K562 (cell line): ENCODE data around the gene AMFR. TPM values are rescaled to one million over a fixed set of nuclear protein-coding genes. Genes with fewer than 3 reads are reported as not detected.

Source experiments
- ETV6 ChIP-seq, 3 experiments: fragments of 150-350 bp in 1 of 3; sonication (generic) in 1 of 3; formaldehyde crosslinking in 1 of 3; IDR thresholded peaks; 2 replicates each; pipeline versions ENCODE4 v1.6.1 to v1.8.0; 2014 to 2022; ENCODE audit warnings: borderline replicate concordance in 2 of 3, low read depth in 2 of 3, antibody characterized with exemption in 1 of 3, low read length in 1 of 3, mild to moderate bottlenecking in 1 of 3, missing genetic modification reagents in 1 of 3
- HSF4 ChIP-seq: fragments of 250-450 bp; sonication (Bioruptor Pico); IDR thresholded peaks from 2 replicates; pipeline ENCODE4 v2.1.2; 2022; ENCODE audit warnings: mild to moderate bottlenecking, moderate library complexity, borderline replicate concordance
- MAFG ChIP-seq: fragments of 450-650 bp; conservative IDR thresholded peaks from 2 replicates; pipeline ENCODE4 v1.6.1; 2016; ENCODE audit warnings: missing genetic modification characterization, missing compliant biosample characterization
- NONO ChIP-seq, 2 experiments: fragments of 200-400 bp in 1 of 2; fragments of 450-650 bp in 1 of 2; formaldehyde crosslinking in 1 of 2; IDR thresholded peaks; 2 replicates each; pipeline ENCODE4 v1.6.1; 2017; ENCODE audit warnings: low read depth in 2 of 2, mild to moderate bottlenecking in 2 of 2, moderate library complexity in 2 of 2, low read length in 1 of 2
- POLR3G ChIP-seq: IDR thresholded peaks from 2 replicates; pipeline ENCODE4 v1.6.1; 2011; ENCODE audit not compliant: insufficient read length, insufficient replicate concordance; ENCODE audit errors: extremely low read depth
- RBM34 ChIP-seq: fragments of 200-400 bp; formaldehyde crosslinking; IDR thresholded peaks from 2 replicates; pipeline ENCODE4 v1.6.1; 2018; ENCODE audit warnings: low read length, borderline replicate concordance; ENCODE audit not compliant: insufficient read depth
- XRCC5 ChIP-seq: fragments of 200-400 bp; formaldehyde crosslinking; IDR thresholded peaks from 2 replicates; pipeline ENCODE4 v1.6.1; 2017; ENCODE audit warnings: low read depth, mild to moderate bottlenecking, low read length
- ZFX ChIP-seq: sonication (generic); formaldehyde crosslinking; IDR thresholded peaks from 2 replicates; pipeline ENCODE4 v1.8.0; 2022; ENCODE audit warnings: mild to moderate bottlenecking, missing genetic modification reagents, moderate library complexity
- ZNF212 ChIP-seq: fragments of 450-650 bp; formaldehyde crosslinking; IDR thresholded peaks from 2 replicates; pipeline ENCODE4 v1.4.0; 2020; ENCODE audit warnings: mild to moderate bottlenecking
- ZNF644 ChIP-seq: fragments of 200-800 bp; sonication (Bioruptor generic); IDR thresholded peaks from 2 replicates; pipeline ENCODE4 v1.6.1; 2016; ENCODE audit warnings: low read depth, missing genetic modification characterization, missing compliant biosample characterization
- ZNF830 ChIP-seq: fragments of 250-450 bp; sonication (Bioruptor Pico); IDR thresholded peaks from 2 replicates; pipeline ENCODE4 v1.5.0; 2021; ENCODE audit warnings: mild to moderate bottlenecking
- polyA plus RNA-seq, 8 experiments: library from polyadenylated mRNA; depleted of rRNA in 4 of 8; stranded (reverse) in 5 of 8; unstranded in 3 of 8; fragments of >200 nt; fragmentation: Nextera tagmentation in 2 of 8; fragmentation: Illumina TruSeq in 1 of 8; extraction: Ambion mirVana in 2 of 8; extraction: Trizol in 1 of 8; gene quantifications; 2 replicates each; pipeline versions ENCODE4 v1.2.1 to v1.2.3, GENCODE V29; 2011 to 2014; ENCODE audit warnings: inconsistent platforms in 1 of 8, missing spikeins in 1 of 8
- total RNA-seq, 7 experiments: library from RNA; depleted of rRNA in 6 of 7; stranded (reverse); fragments of >200 nt in 6 of 7; fragmentation: Illumina TruSeq in 2 of 7; extraction: Trizol in 2 of 7; gene quantifications; 2 replicates each; pipeline versions ENCODE4 v1.2.1 to v1.2.3, GENCODE V29; 2011 to 2021; ENCODE audit warnings: low replicate concordance in 1 of 7
- TF ChIP-seq, protein P1 (sequence below): fragments of 450-650 bp; IDR thresholded peaks from 2 replicates; pipeline ENCODE4 v1.6.1; 2016; ENCODE audit warnings: mild to moderate bottlenecking, moderate library complexity
- TF ChIP-seq, protein P2 (sequence below): sonication (generic); formaldehyde crosslinking; IDR thresholded peaks from 2 replicates; pipeline ENCODE4 v1.8.0; 2023; ENCODE audit warnings: mild to moderate bottlenecking, missing genetic modification reagents

AMFR gene
- total and polyA plus RNA-seq, 9 of the 15 experiments (the other 6 are each of a cell fraction or from before 2014, with no cell fraction given) = 15.6 to 113 (median 58.4) TPM

DNA sequence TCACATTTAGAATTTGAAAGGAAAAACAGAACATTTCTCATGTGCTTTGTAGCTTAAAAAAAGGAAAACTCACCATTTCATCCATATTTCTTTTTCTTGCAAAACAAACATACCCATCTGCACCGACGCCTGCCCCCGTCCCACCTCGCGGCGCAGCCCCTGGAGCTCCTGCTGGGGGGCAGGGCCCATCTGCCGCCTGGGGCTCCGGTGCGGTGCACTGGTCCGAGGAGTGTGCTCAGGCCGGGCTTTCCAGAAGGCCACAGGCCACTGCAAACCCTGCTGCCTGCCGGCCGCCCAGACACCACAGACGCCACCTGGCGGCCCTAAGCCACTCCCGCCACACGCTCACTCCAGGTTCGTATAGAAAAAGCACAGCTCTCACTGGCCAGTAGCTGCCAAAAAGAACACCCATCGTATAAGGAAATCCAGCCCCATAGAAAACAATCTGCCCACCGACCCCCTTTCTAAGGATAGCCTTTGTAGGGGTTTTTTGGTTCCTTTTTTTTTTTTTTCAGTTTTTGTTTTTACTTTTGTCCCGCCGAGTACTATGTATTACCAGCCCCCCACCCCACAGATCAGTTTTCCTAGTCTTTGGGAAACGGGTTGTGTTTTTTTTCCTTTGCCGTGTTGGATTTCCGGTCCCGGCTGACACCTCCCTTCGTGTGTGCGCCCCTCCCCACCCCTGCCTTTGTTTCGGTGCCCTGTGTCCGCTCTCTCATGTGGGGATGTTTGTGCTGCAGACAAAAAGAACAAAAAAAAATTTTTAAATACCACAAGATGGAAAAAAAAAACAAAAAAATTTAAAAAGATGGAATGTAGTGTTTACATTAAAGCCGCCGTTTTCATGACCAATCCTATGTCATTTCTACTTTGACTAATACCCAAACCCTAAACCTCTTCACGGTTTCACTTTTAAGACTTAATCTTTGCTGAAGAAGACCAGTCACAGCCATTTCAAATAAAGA lies 68.8 kb downstream of the AMFR start (continued):
- TF ChIP-seq, protein P1, sequence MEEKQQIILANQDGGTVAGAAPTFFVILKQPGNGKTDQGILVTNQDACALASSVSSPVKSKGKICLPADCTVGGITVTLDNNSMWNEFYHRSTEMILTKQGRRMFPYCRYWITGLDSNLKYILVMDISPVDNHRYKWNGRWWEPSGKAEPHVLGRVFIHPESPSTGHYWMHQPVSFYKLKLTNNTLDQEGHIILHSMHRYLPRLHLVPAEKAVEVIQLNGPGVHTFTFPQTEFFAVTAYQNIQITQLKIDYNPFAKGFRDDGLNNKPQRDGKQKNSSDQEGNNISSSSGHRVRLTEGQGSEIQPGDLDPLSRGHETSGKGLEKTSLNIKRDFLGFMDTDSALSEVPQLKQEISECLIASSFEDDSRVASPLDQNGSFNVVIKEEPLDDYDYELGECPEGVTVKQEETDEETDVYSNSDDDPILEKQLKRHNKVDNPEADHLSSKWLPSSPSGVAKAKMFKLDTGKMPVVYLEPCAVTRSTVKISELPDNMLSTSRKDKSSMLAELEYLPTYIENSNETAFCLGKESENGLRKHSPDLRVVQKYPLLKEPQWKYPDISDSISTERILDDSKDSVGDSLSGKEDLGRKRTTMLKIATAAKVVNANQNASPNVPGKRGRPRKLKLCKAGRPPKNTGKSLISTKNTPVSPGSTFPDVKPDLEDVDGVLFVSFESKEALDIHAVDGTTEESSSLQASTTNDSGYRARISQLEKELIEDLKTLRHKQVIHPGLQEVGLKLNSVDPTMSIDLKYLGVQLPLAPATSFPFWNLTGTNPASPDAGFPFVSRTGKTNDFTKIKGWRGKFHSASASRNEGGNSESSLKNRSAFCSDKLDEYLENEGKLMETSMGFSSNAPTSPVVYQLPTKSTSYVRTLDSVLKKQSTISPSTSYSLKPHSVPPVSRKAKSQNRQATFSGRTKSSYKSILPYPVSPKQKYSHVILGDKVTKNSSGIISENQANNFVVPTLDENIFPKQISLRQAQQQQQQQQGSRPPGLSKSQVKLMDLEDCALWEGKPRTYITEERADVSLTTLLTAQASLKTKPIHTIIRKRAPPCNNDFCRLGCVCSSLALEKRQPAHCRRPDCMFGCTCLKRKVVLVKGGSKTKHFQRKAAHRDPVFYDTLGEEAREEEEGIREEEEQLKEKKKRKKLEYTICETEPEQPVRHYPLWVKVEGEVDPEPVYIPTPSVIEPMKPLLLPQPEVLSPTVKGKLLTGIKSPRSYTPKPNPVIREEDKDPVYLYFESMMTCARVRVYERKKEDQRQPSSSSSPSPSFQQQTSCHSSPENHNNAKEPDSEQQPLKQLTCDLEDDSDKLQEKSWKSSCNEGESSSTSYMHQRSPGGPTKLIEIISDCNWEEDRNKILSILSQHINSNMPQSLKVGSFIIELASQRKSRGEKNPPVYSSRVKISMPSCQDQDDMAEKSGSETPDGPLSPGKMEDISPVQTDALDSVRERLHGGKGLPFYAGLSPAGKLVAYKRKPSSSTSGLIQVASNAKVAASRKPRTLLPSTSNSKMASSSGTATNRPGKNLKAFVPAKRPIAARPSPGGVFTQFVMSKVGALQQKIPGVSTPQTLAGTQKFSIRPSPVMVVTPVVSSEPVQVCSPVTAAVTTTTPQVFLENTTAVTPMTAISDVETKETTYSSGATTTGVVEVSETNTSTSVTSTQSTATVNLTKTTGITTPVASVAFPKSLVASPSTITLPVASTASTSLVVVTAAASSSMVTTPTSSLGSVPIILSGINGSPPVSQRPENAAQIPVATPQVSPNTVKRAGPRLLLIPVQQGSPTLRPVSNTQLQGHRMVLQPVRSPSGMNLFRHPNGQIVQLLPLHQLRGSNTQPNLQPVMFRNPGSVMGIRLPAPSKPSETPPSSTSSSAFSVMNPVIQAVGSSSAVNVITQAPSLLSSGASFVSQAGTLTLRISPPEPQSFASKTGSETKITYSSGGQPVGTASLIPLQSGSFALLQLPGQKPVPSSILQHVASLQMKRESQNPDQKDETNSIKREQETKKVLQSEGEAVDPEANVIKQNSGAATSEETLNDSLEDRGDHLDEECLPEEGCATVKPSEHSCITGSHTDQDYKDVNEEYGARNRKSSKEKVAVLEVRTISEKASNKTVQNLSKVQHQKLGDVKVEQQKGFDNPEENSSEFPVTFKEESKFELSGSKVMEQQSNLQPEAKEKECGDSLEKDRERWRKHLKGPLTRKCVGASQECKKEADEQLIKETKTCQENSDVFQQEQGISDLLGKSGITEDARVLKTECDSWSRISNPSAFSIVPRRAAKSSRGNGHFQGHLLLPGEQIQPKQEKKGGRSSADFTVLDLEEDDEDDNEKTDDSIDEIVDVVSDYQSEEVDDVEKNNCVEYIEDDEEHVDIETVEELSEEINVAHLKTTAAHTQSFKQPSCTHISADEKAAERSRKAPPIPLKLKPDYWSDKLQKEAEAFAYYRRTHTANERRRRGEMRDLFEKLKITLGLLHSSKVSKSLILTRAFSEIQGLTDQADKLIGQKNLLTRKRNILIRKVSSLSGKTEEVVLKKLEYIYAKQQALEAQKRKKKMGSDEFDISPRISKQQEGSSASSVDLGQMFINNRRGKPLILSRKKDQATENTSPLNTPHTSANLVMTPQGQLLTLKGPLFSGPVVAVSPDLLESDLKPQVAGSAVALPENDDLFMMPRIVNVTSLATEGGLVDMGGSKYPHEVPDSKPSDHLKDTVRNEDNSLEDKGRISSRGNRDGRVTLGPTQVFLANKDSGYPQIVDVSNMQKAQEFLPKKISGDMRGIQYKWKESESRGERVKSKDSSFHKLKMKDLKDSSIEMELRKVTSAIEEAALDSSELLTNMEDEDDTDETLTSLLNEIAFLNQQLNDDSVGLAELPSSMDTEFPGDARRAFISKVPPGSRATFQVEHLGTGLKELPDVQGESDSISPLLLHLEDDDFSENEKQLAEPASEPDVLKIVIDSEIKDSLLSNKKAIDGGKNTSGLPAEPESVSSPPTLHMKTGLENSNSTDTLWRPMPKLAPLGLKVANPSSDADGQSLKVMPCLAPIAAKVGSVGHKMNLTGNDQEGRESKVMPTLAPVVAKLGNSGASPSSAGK = peak; percentile 25; the same call in 1 of the 2 replicates
- TF ChIP-seq RBM34 = no peak
- no peak for TF ChIP-seq HSF4 (CRISPR knock-in tag)
- no peak for TF ChIP-seq ZNF644 (tag)
- TF ChIP-seq NONO (IDR thresholded peaks at IDR 0.05; ENCODE audit: low read depth in 2 of 2, low read length in 1 of 2) = no peak
- no peak for TF ChIP-seq ZNF212 (CRISPR knock-in tag)
- no peak for TF ChIP-seq MAFG (tag)
- TF ChIP-seq, protein P2, sequence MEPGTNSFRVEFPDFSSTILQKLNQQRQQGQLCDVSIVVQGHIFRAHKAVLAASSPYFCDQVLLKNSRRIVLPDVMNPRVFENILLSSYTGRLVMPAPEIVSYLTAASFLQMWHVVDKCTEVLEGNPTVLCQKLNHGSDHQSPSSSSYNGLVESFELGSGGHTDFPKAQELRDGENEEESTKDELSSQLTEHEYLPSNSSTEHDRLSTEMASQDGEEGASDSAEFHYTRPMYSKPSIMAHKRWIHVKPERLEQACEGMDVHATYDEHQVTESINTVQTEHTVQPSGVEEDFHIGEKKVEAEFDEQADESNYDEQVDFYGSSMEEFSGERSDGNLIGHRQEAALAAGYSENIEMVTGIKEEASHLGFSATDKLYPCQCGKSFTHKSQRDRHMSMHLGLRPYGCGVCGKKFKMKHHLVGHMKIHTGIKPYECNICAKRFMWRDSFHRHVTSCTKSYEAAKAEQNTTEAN (CRISPR knock-in tag) = no peak
- TF ChIP-seq ZFX (CRISPR knock-in tag) = peak; percentile 70
- TF ChIP-seq ZNF830 (CRISPR knock-in tag) = no peak
- TF ChIP-seq XRCC5 = peak; percentile 81
- 0 out of 4 replicates have a peak, but pooled peaks of 1 of the 2 experiments have one; percentile 42 for TF ChIP-seq ETV6 (IDR thresholded peaks at IDR 0.05; ENCODE audit: borderline replicate concordance in 1 of 2, low read depth in 2 of 2, low read length in 1 of 2)
- no peak for TF ChIP-seq ETV6 (CRISPR knock-in tag; IDR thresholded peaks at IDR 0.05; ENCODE audit: borderline replicate concordance)
- no peak for TF ChIP-seq POLR3G
